Measurements from ENCODE around the gene NTN4.
"Not testable (repeated sequence)": the region's sequence is repeated elsewhere in the genome, so short reads cannot be mapped to it uniquely, and the experiment has no call there.

Gene NTN4

GRCh38 chr12:95678684-95679083 is 111.9 kb downstream of the NTN4 start:
- Histone ChIP-seq H3K27me3 (ENCODE audit: control insufficient read depth, low read length) (no peaks in the 10 kb centered on the region), H4K20me1 (ENCODE audit: control insufficient read depth, insufficient read depth, low read depth, low read length) (no peaks in the 10 kb centered on the region), H3K4me1 (ENCODE audit: control insufficient read depth, low read length) (peaks cover 4% of the 10 kb centered on the region), H3K9me2 (replicated peaks; ENCODE audit: control insufficient read depth, low read length) (no peaks in the 10 kb centered on the region), H3K4me2 (ENCODE audit: low read length) (no peak overlapping the region), H3K4me3 (ENCODE audit: low read length) (no peak overlapping the region), H3K27ac (ENCODE audit: low read depth, low read length) (no peak overlapping the region), H3F3A (ENCODE audit: control insufficient read depth, insufficient read depth) (no peaks in the 10 kb centered on the region), H3K79me2 (ENCODE audit: control insufficient read depth, low read length) (no peaks in the 10 kb centered on the region), H3K9me3 (ENCODE audit: control insufficient read depth, insufficient read depth, low read length) (no peaks in the 10 kb centered on the region), H3K36me3 (ENCODE audit: control insufficient read depth, low read length) (no peaks in the 10 kb centered on the region)
- TF ChIP-seq CTCF (IDR thresholded peaks at IDR 0.05; ENCODE audit: low read depth, low read length, poor library complexity, severe bottlenecking) (no peak), EZH2phosphoT487 (IDR thresholded peaks at IDR 0.05; ENCODE audit: borderline replicate concordance, low read length) (no peak)

DNA sequence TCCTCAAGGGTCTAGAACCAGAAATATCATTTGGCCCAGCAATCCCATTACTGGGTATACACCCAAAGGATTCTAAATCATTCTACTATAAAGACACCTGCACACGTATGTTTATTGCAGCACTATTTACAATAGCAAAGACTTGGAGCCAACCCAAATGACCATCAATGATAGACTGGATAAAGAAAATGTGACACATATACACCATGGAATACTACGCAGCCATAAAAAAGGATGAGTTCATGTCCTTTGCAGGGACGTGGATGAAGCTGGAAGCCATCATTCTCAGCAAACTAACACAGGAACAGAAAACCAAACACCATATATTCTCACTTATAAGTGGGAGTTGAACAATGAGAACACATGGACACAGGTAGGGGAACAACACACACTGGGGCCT is 112.8 kb downstream of the NTN4 start:
- not testable (repeated sequence) for H3F3A ChIP-seq (ENCODE audit: control insufficient read depth, insufficient read depth); H3K27ac ChIP-seq (ENCODE audit: low read depth, low read length); H3K4me2 ChIP-seq (ENCODE audit: low read length); H3K9me3 ChIP-seq (ENCODE audit: control insufficient read depth, insufficient read depth, low read length); H3K79me2 ChIP-seq (ENCODE audit: control insufficient read depth, low read length); H3K4me3 ChIP-seq (ENCODE audit: low read length); H4K20me1 ChIP-seq (ENCODE audit: control insufficient read depth, insufficient read depth, low read depth, low read length); H3K36me3 ChIP-seq (ENCODE audit: control insufficient read depth, low read length); H3K9me2 ChIP-seq (replicated peaks; ENCODE audit: control insufficient read depth, low read length); H3K27me3 ChIP-seq (ENCODE audit: control insufficient read depth, low read length); H3K4me1 ChIP-seq (ENCODE audit: control insufficient read depth, low read length)

- Histone ChIP-seq H3K27ac (ENCODE audit: low read depth, low read length) (no peak overlapping the region), H3K4me3 (ENCODE audit: low read length) (no peak overlapping the region), H3K79me2 (ENCODE audit: control insufficient read depth, low read length) (no peaks in the 10 kb centered on the region), H3K9me3 (ENCODE audit: control insufficient read depth, insufficient read depth, low read length) (no peaks in the 10 kb centered on the region), H3K9me2 (replicated peaks; ENCODE audit: control insufficient read depth, low read length) (no peaks in the 10 kb centered on the region), H3F3A (ENCODE audit: control insufficient read depth, insufficient read depth) (no peaks in the 10 kb centered on the region), H3K27me3 (ENCODE audit: control insufficient read depth, low read length) (no peaks in the 10 kb centered on the region), H3K36me3 (ENCODE audit: control insufficient read depth, low read length) (no peaks in the 10 kb centered on the region), H4K20me1 (ENCODE audit: control insufficient read depth, insufficient read depth, low read depth, low read length) (no peaks in the 10 kb centered on the region), H3K4me1 (ENCODE audit: control insufficient read depth, low read length) (peaks cover 4% of the 10 kb centered on the region), H3K4me2 (ENCODE audit: low read length) (no peak overlapping the region)
- TF ChIP-seq CTCF (IDR thresholded peaks at IDR 0.05; ENCODE audit: low read depth, low read length, poor library complexity, severe bottlenecking) (no peak), EZH2phosphoT487 (IDR thresholded peaks at IDR 0.05; ENCODE audit: borderline replicate concordance, low read length) (no peak)
These were observed 115.9 kb downstream of the NTN4 start for GRCh38 chr12:95674631-95675030.

- H3K4me3 ChIP-seq (ENCODE audit: low read length): no peak overlapping the region
- no peaks in the 10 kb centered on the region for H4K20me1 ChIP-seq (ENCODE audit: control insufficient read depth, insufficient read depth, low read depth, low read length)
- no peaks in the 10 kb centered on the region for H3K27me3 ChIP-seq (ENCODE audit: control insufficient read depth, low read length)
- no peaks in the 10 kb centered on the region for H3K9me2 ChIP-seq (replicated peaks; ENCODE audit: control insufficient read depth, low read length)
- H3K27ac ChIP-seq (ENCODE audit: low read depth, low read length): no peak overlapping the region
- H3F3A ChIP-seq (ENCODE audit: control insufficient read depth, insufficient read depth): no peaks in the 10 kb centered on the region
- no peak overlapping the region for H3K4me2 ChIP-seq (ENCODE audit: low read length)
- H3K4me1 ChIP-seq (ENCODE audit: control insufficient read depth, low read length): peaks cover 4% of the 10 kb centered on the region
- no peaks in the 10 kb centered on the region for H3K36me3 ChIP-seq (ENCODE audit: control insufficient read depth, low read length)
- no peaks in the 10 kb centered on the region for H3K9me3 ChIP-seq (ENCODE audit: control insufficient read depth, insufficient read depth, low read length)
- no peaks in the 10 kb centered on the region for H3K79me2 ChIP-seq (ENCODE audit: control insufficient read depth, low read length)
- no peak for TF ChIP-seq EZH2phosphoT487 (IDR thresholded peaks at IDR 0.05; ENCODE audit: borderline replicate concordance, low read length)
- TF ChIP-seq CTCF (IDR thresholded peaks at IDR 0.05; ENCODE audit: low read depth, low read length, poor library complexity, severe bottlenecking): no peak
These were observed 116.4 kb downstream of the NTN4 start for GRCh38 chr12:95674163-95674562.

Data from DOHH2 (cell line).